K562 (cell line): Measurements from ENCODE around the gene PLPPR2. TPM values are rescaled to one million over a fixed set of nuclear protein-coding genes. Genes with fewer than 3 reads are reported as not detected.

ENCODE experiments used
- ADNP ChIP-seq: fragments of 200-800 bp; sonication (Bioruptor generic); IDR thresholded peaks from 2 replicates; pipeline ENCODE4 v1.6.1; 2016; ENCODE audit warnings: missing genetic modification characterization, missing compliant biosample characterization
- CAMTA2 ChIP-seq: fragments of 250-450 bp; sonication (Bioruptor Pico); conservative IDR thresholded peaks from 2 replicates; pipeline ENCODE4 v1.5.1; 2022
- CXXC5 ChIP-seq: fragments of 250-450 bp; sonication (Bioruptor Pico); IDR thresholded peaks from 2 replicates; pipeline ENCODE4 v1.8.0; 2022; ENCODE audit warnings: inconsistent platforms, mild to moderate bottlenecking, moderate library complexity
- E2F1 ChIP-seq: sonication (generic); formaldehyde crosslinking; IDR thresholded peaks from 2 replicates; pipeline ENCODE4 v1.8.1; 2023; ENCODE audit warnings: mild to moderate bottlenecking, missing genetic modification reagents, moderate library complexity
- EHMT2 ChIP-seq: fragments of 450-650 bp; IDR thresholded peaks from 2 replicates; pipeline ENCODE4 v1.6.1; 2018; ENCODE audit warnings: antibody characterized with exemption
- IRF1 ChIP-seq: sonication (generic); formaldehyde crosslinking; IDR thresholded peaks from 2 replicates; pipeline ENCODE4 v1.8.0; 2022; ENCODE audit warnings: missing genetic modification reagents, mild to moderate bottlenecking, borderline replicate concordance
- MAFF ChIP-seq: IDR thresholded peaks from 2 replicates; pipeline ENCODE4 v1.6.1; 2012; ENCODE audit warnings: low read length, improper control_type of control experiment
- MAZ ChIP-seq, 2 experiments: fragments of 450-650 bp in 1 of 2; sonication (generic) in 1 of 2; formaldehyde crosslinking; IDR thresholded peaks in 1 of 2; conservative IDR thresholded peaks in 1 of 2; 2 replicates each; pipeline versions ENCODE4 v1.4.0 to v1.5.0; 2020; ENCODE audit warnings: mild to moderate bottlenecking in 1 of 2, missing genetic modification reagents in 1 of 2
- POLR2A ChIP-seq: fragments of 450-650 bp; conservative IDR thresholded peaks from 2 replicates; pipeline ENCODE4 v1.6.1; 2016
- RBM15 ChIP-seq: fragments of 200-400 bp; formaldehyde crosslinking; IDR thresholded peaks from 2 replicates; pipeline ENCODE4 v1.6.1; 2018; ENCODE audit warnings: mild to moderate bottlenecking, low read length, moderate library complexity; ENCODE audit not compliant: insufficient read depth
- RFX7 ChIP-seq: fragments of 250-450 bp; sonication (Bioruptor Pico); IDR thresholded peaks from 2 replicates; pipeline ENCODE4 v1.5.1; 2021; ENCODE audit warnings: mild to moderate bottlenecking
- SAFB ChIP-seq: fragments of 200-400 bp; formaldehyde crosslinking; IDR thresholded peaks from 2 replicates; pipeline ENCODE4 v1.6.1; 2017; ENCODE audit warnings: low read depth, low read length, borderline replicate concordance
- SMARCE1 ChIP-seq: fragments of 450-650 bp; IDR thresholded peaks from 2 replicates; pipeline ENCODE4 v1.7.1; 2016; ENCODE audit warnings: mild to moderate bottlenecking
- SP2 ChIP-seq: IDR thresholded peaks from 2 replicates; pipeline ENCODE4 v1.6.1; 2011; ENCODE audit warnings: mild to moderate bottlenecking, low read depth, low read length, moderate library complexity; ENCODE audit not compliant: poor library complexity, severe bottlenecking; ENCODE audit errors: extremely low read depth
- STAG1 ChIP-seq: sonication (generic); formaldehyde crosslinking; IDR thresholded peaks from 2 replicates; pipeline ENCODE4 v1.5.0; 2020; ENCODE audit warnings: missing genetic modification reagents, borderline replicate concordance
- TGIF2 ChIP-seq: sonication (generic); formaldehyde crosslinking; IDR thresholded peaks from 2 replicates; pipeline ENCODE4 v1.8.1; 2022; ENCODE audit warnings: mild to moderate bottlenecking, missing genetic modification reagents, moderate library complexity
- TRIM28 ChIP-seq: fragments of 450-650 bp; IDR thresholded peaks from 2 replicates; pipeline ENCODE4 v1.6.1; 2017
- ZC3H11A ChIP-seq: IDR thresholded peaks from 2 replicates; pipeline ENCODE4 v1.6.1; 2012; ENCODE audit warnings: low read depth, low read length, improper control_type of control experiment
- ZNF174 ChIP-seq: fragments of 250-450 bp; sonication (Bioruptor Pico); IDR thresholded peaks from 2 replicates; pipeline ENCODE4 v1.4.0; 2020; ENCODE audit warnings: mild to moderate bottlenecking
- ZNF24 ChIP-seq: fragments of 450-650 bp; IDR thresholded peaks from 2 replicates; pipeline ENCODE4 v1.6.1; 2016
- ZNF384 ChIP-seq: IDR thresholded peaks from 2 replicates; pipeline ENCODE4 v1.6.1; 2012; ENCODE audit warnings: low read depth, low read length, improper control_type of control experiment
- ZNF408 ChIP-seq: fragments of 250-450 bp; sonication (Bioruptor Pico); IDR thresholded peaks from 2 replicates; pipeline ENCODE4 v1.4.0; 2020; ENCODE audit warnings: low read depth, mild to moderate bottlenecking, moderate library complexity
- ZNF586 ChIP-seq: fragments of 450-650 bp; formaldehyde crosslinking; conservative IDR thresholded peaks from 2 replicates; pipeline ENCODE4 v1.4.0; 2020; ENCODE audit warnings: mild to moderate bottlenecking, moderate library complexity
- polyA plus RNA-seq, 8 experiments: library from polyadenylated mRNA; depleted of rRNA in 4 of 8; stranded (reverse) in 5 of 8; unstranded in 3 of 8; fragments of >200 nt; fragmentation: Nextera tagmentation in 2 of 8; fragmentation: Illumina TruSeq in 1 of 8; extraction: Ambion mirVana in 2 of 8; extraction: Trizol in 1 of 8; gene quantifications; 2 replicates each; pipeline versions ENCODE4 v1.2.1 to v1.2.3, GENCODE V29; 2011 to 2014; ENCODE audit warnings: inconsistent platforms in 1 of 8, missing spikeins in 1 of 8
- total RNA-seq, 7 experiments: library from RNA; depleted of rRNA in 6 of 7; stranded (reverse); fragments of >200 nt in 6 of 7; fragmentation: Illumina TruSeq in 2 of 7; extraction: Trizol in 2 of 7; gene quantifications; 2 replicates each; pipeline versions ENCODE4 v1.2.1 to v1.2.3, GENCODE V29; 2011 to 2021; ENCODE audit warnings: low replicate concordance in 1 of 7
- TF ChIP-seq, protein P1 (sequence below): fragments of 250-450 bp; sonication (Bioruptor Pico); IDR thresholded peaks from 2 replicates; pipeline ENCODE4 v1.8.0; 2022; ENCODE audit warnings: inconsistent platforms, mild to moderate bottlenecking, moderate library complexity, borderline replicate concordance
- TF ChIP-seq, protein P2 (sequence below), 3 experiments: IDR thresholded peaks in 2 of 3; conservative IDR thresholded peaks in 1 of 3; 2 replicates each; pipeline ENCODE4 v1.5.1; 2011 to 2012; ENCODE audit warnings: low read length in 3 of 3, mild to moderate bottlenecking in 3 of 3, control low read depth in 2 of 3, improper control_type of control experiment in 1 of 3, inconsistent platforms in 1 of 3, low read depth in 1 of 3, mixed read lengths in 1 of 3, moderate library complexity in 1 of 3; ENCODE audit not compliant: insufficient read depth in 2 of 3

PLPPR2 gene
- total and polyA plus RNA-seq, 9 of the 15 experiments (the other 6 are each of a cell fraction or from before 2014, with no cell fraction given), result 0.49 to 15.9 (median 3.4) TPM

DNA sequence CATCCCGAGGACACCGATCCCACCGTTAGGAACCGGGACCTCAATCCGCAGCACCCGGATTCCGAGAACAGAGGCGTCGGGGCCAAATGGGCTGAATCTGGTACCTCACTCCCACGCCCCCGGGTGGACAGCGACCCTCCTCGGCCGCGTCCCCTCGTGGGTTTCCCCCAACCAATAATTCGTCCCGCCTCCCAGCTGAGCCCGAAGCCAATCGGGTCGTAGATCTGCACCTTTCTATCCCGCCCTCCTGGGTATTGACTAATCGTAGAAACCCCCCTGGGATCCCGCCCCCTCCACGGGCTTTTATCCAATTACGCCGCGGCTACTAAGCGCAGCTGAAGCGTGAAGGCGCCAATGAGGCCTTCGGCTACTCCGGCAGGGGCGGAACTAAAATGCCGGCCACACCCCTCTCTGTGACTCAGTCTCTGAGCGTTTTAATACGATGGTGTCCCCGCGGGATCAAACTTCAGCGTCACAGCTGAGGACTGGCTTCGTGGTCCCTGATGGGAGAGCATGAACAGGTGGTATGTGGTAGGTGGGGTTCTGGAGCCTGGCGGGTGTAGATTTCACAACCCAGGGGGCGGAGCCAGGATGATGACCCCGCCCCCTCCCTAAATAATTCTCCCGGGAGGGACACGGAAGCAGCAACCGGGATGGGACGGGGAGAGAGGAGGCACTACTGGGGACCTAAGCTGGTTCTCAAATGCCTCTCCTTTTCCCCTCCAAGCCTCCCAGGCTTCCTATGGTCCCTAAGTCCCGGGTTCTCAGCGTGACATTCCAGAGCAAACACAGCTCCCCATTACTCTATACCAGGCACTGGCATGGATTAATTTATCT lies 8.9 kb upstream of the PLPPR2 start, which contains the start of the genes CCDC159 and TMEM205 (continued):
- TF ChIP-seq ZNF408 (CRISPR knock-in tag) (no peak), CXXC5 (CRISPR knock-in tag) (peak; percentile 81), SAFB (no peak), RBM15 (no peak), POLR2A (peak; percentile 48), IRF1 (CRISPR knock-in tag) (no peak), STAG1 (no peak), SP2 (peak; percentile 91), ZNF384 (no peak), ZNF24 (no peak), EHMT2 (no peak), ZNF586 (CRISPR knock-in tag) (no peak), RFX7 (no peak), MAZ (CRISPR knock-in tag; conservative IDR thresholded peaks at IDR 0.05 in 1 of 2, IDR thresholded peaks at IDR 0.05 in 1 of 2) (peak in 1 of 2 experiments; percentile 23; a peak in 1 of 4 replicates), CAMTA2 (no peak), E2F1 (CRISPR knock-in tag) (peak; percentile 34; the same call in 1 of the 2 replicates), ZC3H11A (no peak), SMARCE1 (no peak), TRIM28 (no peak), MAFF (no peak), ADNP (tag) (no peak), TGIF2 (CRISPR knock-in tag) (no peak), ZNF174 (no peak)
- TF ChIP-seq, protein P1, sequence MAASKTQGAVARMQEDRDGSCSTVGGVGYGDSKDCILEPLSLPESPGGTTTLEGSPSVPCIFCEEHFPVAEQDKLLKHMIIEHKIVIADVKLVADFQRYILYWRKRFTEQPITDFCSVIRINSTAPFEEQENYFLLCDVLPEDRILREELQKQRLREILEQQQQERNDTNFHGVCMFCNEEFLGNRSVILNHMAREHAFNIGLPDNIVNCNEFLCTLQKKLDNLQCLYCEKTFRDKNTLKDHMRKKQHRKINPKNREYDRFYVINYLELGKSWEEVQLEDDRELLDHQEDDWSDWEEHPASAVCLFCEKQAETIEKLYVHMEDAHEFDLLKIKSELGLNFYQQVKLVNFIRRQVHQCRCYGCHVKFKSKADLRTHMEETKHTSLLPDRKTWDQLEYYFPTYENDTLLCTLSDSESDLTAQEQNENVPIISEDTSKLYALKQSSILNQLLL (CRISPR knock-in tag), result no peak
- TF ChIP-seq, protein P2, sequence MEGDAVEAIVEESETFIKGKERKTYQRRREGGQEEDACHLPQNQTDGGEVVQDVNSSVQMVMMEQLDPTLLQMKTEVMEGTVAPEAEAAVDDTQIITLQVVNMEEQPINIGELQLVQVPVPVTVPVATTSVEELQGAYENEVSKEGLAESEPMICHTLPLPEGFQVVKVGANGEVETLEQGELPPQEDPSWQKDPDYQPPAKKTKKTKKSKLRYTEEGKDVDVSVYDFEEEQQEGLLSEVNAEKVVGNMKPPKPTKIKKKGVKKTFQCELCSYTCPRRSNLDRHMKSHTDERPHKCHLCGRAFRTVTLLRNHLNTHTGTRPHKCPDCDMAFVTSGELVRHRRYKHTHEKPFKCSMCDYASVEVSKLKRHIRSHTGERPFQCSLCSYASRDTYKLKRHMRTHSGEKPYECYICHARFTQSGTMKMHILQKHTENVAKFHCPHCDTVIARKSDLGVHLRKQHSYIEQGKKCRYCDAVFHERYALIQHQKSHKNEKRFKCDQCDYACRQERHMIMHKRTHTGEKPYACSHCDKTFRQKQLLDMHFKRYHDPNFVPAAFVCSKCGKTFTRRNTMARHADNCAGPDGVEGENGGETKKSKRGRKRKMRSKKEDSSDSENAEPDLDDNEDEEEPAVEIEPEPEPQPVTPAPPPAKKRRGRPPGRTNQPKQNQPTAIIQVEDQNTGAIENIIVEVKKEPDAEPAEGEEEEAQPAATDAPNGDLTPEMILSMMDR (IDR thresholded peaks at IDR 0.05 in 2 of 3, conservative IDR thresholded peaks at IDR 0.05 in 1 of 3; ENCODE audit: insufficient read depth in 2 of 3, low read depth in 1 of 3, low read length in 3 of 3), result peak in 2 of 3 experiments; percentile 13 to 17; a peak in 1 of 6 replicates
